ENCODE data around the gene DISP2. TPM values are rescaled to one million over a fixed set of nuclear protein-coding genes. Genes with fewer than 3 reads are reported as not detected.

Gene DISP2
- total and polyA plus RNA-seq, 9 donors, result 0.20 to 4.3 (median 1.1) TPM

- WGBS (ENCODE audit: insufficient coverage), result 83% methylated on average over 7 of the region's 7 CpGs
- Histone ChIP-seq H3K27ac (ENCODE audit: low read length) (no peak overlapping the region), H3K9me3 (replicated peaks; ENCODE audit: control insufficient read depth, low read depth, low read length) (no peaks in the 10 kb centered on the region), H3K36me3 (ENCODE audit: control insufficient read depth, insufficient read depth, low read length) (peaks cover 83% of the 10 kb centered on the region), H3K4me3 (ENCODE audit: low read length) (no peak overlapping the region), H3K27me3 (ENCODE audit: control insufficient read depth, insufficient read depth, low read length) (no peaks in the 10 kb centered on the region), H3K4me1 (ENCODE audit: control insufficient read depth, insufficient read depth, low read length) (peaks cover under 1% of the 10 kb centered on the region)
- no peak for DNase-seq
Observed at GRCh38 chr15:40412095-40412759, 54.2 kb downstream of the DISP2 start.

- DNase-seq, result no peak
- no peaks in the 10 kb centered on the region for H3K9me3 ChIP-seq (replicated peaks; ENCODE audit: control insufficient read depth, low read depth, low read length)
- 93% methylated on average over 3 of the region's 9 CpGs for WGBS (ENCODE audit: insufficient coverage)
- peaks cover 85% of the 10 kb centered on the region for H3K36me3 ChIP-seq (ENCODE audit: control insufficient read depth, insufficient read depth, low read length)
- no peak overlapping the region for H3K27ac ChIP-seq (ENCODE audit: low read length)
- no peaks in the 10 kb centered on the region for H3K27me3 ChIP-seq (ENCODE audit: control insufficient read depth, insufficient read depth, low read length)
- no peaks in the 10 kb centered on the region for H3K4me1 ChIP-seq (ENCODE audit: control insufficient read depth, insufficient read depth, low read length)
- no peak overlapping the region for H3K4me3 ChIP-seq (ENCODE audit: low read length)
Observed at GRCh38 chr15:40413036-40413435, 55.0 kb downstream of the DISP2 start.

- H3K9me3 ChIP-seq (replicated peaks; ENCODE audit: control insufficient read depth, low read depth, low read length), result no peaks in the 10 kb centered on the region
- no peaks in the 10 kb centered on the region for H3K4me1 ChIP-seq (ENCODE audit: control insufficient read depth, insufficient read depth, low read length)
- peaks cover 85% of the 10 kb centered on the region for H3K36me3 ChIP-seq (ENCODE audit: control insufficient read depth, insufficient read depth, low read length)
- no peak overlapping the region for H3K27ac ChIP-seq (ENCODE audit: low read length)
- H3K27me3 ChIP-seq (ENCODE audit: control insufficient read depth, insufficient read depth, low read length), result no peaks in the 10 kb centered on the region
- WGBS (ENCODE audit: insufficient coverage), result 95% methylated on average over 4 of the region's 7 CpGs
- DNase-seq, result no peak
- no peak overlapping the region for H3K4me3 ChIP-seq (ENCODE audit: low read length)
Observed at GRCh38 chr15:40414816-40415215, 56.8 kb downstream of the DISP2 start.

GRCh38 chr15:40415226-40415625 lies 57.2 kb downstream of the DISP2 start:
- no peak overlapping the region for H3K27ac ChIP-seq (ENCODE audit: low read length)
- no peak for DNase-seq
- no peaks in the 10 kb centered on the region for H3K27me3 ChIP-seq (ENCODE audit: control insufficient read depth, insufficient read depth, low read length)
- 92% methylated on average over 4 of the region's 10 CpGs for WGBS (ENCODE audit: insufficient coverage)
- no peaks in the 10 kb centered on the region for H3K9me3 ChIP-seq (replicated peaks; ENCODE audit: control insufficient read depth, low read depth, low read length)
- H3K4me1 ChIP-seq (ENCODE audit: control insufficient read depth, insufficient read depth, low read length), result peaks cover 3% of the 10 kb centered on the region
- H3K36me3 ChIP-seq (ENCODE audit: control insufficient read depth, insufficient read depth, low read length), result peaks cover 81% of the 10 kb centered on the region
- no peak overlapping the region for H3K4me3 ChIP-seq (ENCODE audit: low read length)

GRCh38 chr15:40416056-40416455 lies 58.0 kb downstream of the DISP2 start:
- Histone ChIP-seq H3K4me3 (ENCODE audit: low read length) (no peak overlapping the region), H3K9me3 (replicated peaks; ENCODE audit: control insufficient read depth, low read depth, low read length) (no peaks in the 10 kb centered on the region), H3K27ac (ENCODE audit: low read length) (no peak overlapping the region), H3K27me3 (ENCODE audit: control insufficient read depth, insufficient read depth, low read length) (no peaks in the 10 kb centered on the region), H3K36me3 (ENCODE audit: control insufficient read depth, insufficient read depth, low read length) (peaks cover 73% of the 10 kb centered on the region), H3K4me1 (ENCODE audit: control insufficient read depth, insufficient read depth, low read length) (peaks cover 9% of the 10 kb centered on the region)
- WGBS (ENCODE audit: insufficient coverage), result 88% methylated on average over 13 of the region's 14 CpGs
- DNase-seq, result no peak

- Histone ChIP-seq H3K4me3 (ENCODE audit: low read length) (no peak overlapping the region), H3K4me1 (ENCODE audit: control insufficient read depth, insufficient read depth, low read length) (peaks cover 20% of the 10 kb centered on the region), H3K36me3 (ENCODE audit: control insufficient read depth, insufficient read depth, low read length) (peaks cover 52% of the 10 kb centered on the region), H3K9me3 (replicated peaks; ENCODE audit: control insufficient read depth, low read depth, low read length) (no peaks in the 10 kb centered on the region), H3K27me3 (ENCODE audit: control insufficient read depth, insufficient read depth, low read length) (peaks cover 2% of the 10 kb centered on the region), H3K27ac (ENCODE audit: low read length) (no peak overlapping the region)
- DNase-seq, result no peak
- 100% methylated on average over 1 of the region's 10 CpGs for WGBS (ENCODE audit: insufficient coverage)
Observed at GRCh38 chr15:40418126-40418525, 60.1 kb downstream of the DISP2 start.

- Histone ChIP-seq H3K4me3 (ENCODE audit: low read length) (no peak overlapping the region), H3K27me3 (ENCODE audit: control insufficient read depth, insufficient read depth, low read length) (peaks cover 2% of the 10 kb centered on the region), H3K4me1 (ENCODE audit: control insufficient read depth, insufficient read depth, low read length) (peaks cover 34% of the 10 kb centered on the region), H3K9me3 (replicated peaks; ENCODE audit: control insufficient read depth, low read depth, low read length) (no peaks in the 10 kb centered on the region), H3K27ac (ENCODE audit: low read length) (no peak overlapping the region), H3K36me3 (ENCODE audit: control insufficient read depth, insufficient read depth, low read length) (peaks cover 31% of the 10 kb centered on the region)
- no peak for DNase-seq
- 63% methylated on average over 6 of the region's 11 CpGs for WGBS (ENCODE audit: insufficient coverage)
Observed at GRCh38 chr15:40420071-40420713, 62.2 kb downstream of the DISP2 start.

GRCh38 chr15:40420793-40421192 lies 62.8 kb downstream of the DISP2 start:
- H3K4me3 ChIP-seq (ENCODE audit: low read length), result no peak overlapping the region
- no peaks in the 10 kb centered on the region for H3K9me3 ChIP-seq (replicated peaks; ENCODE audit: control insufficient read depth, low read depth, low read length)
- H3K27me3 ChIP-seq (ENCODE audit: control insufficient read depth, insufficient read depth, low read length), result peaks cover 2% of the 10 kb centered on the region
- no peak overlapping the region for H3K27ac ChIP-seq (ENCODE audit: low read length)
- peaks cover 38% of the 10 kb centered on the region for H3K4me1 ChIP-seq (ENCODE audit: control insufficient read depth, insufficient read depth, low read length)
- WGBS (ENCODE audit: insufficient coverage), result 20% methylated on average over 1 of the region's 3 CpGs
- DNase-seq, result no peak
- peaks cover 25% of the 10 kb centered on the region for H3K36me3 ChIP-seq (ENCODE audit: control insufficient read depth, insufficient read depth, low read length)

- DNase-seq, result peak; percentile 75
- Histone ChIP-seq H3K27ac (ENCODE audit: low read length) (no peak overlapping the region), H3K9me3 (replicated peaks; ENCODE audit: control insufficient read depth, low read depth, low read length) (no peaks in the 10 kb centered on the region), H3K4me3 (ENCODE audit: low read length) (peak overlapping the region; percentile 8), H3K27me3 (ENCODE audit: control insufficient read depth, insufficient read depth, low read length) (peaks cover 2% of the 10 kb centered on the region), H3K4me1 (ENCODE audit: control insufficient read depth, insufficient read depth, low read length) (peaks cover 38% of the 10 kb centered on the region), H3K36me3 (ENCODE audit: control insufficient read depth, insufficient read depth, low read length) (peaks cover 19% of the 10 kb centered on the region)
- WGBS (ENCODE audit: insufficient coverage), result 8% methylated on average over 30 of the region's 31 CpGs
Observed at GRCh38 chr15:40421246-40422157, 63.5 kb downstream of the DISP2 start.
